Activated T-helper 2 cell treated with anti-CD3 and anti-CD28 coated beads, Interferon-gamma antibody, Interleukin-2, Interleukin-4, amounts not matched to agents 10 μg/mL and 5 μg/mL and 100 μg/mL, durations not matched to agents 14 hours and 24 hours and 36 hours (primary cell): ENCODE data around the gene ZNF232. TPM values are rescaled to one million over a fixed set of nuclear protein-coding genes. Genes with fewer than 3 reads are reported as not detected.
A peak's percentile ranks its signal among the peaks of the same experiment; 100 is the strongest.
"Not testable (repeated sequence)": the region's sequence is repeated elsewhere in the genome, so short reads cannot be mapped to it uniquely, and the experiment has no call there.

Source experiments
- DNase-seq: peaks from one replicate; pipeline ENCODE4 v3.0.0; 2021; ENCODE audit warnings: low spot score
- H3K27ac Mint-ChIP-seq: one replicate; pipeline ENCODE4 v1.8.0; 2021; ENCODE audit warnings: mixed read lengths
- H3K27me3 Mint-ChIP-seq: one replicate; pipeline ENCODE4 v1.8.0; 2021; ENCODE audit warnings: low read depth, mixed read lengths
- H3K36me3 Mint-ChIP-seq: one replicate; pipeline ENCODE4 v1.8.0; 2021; ENCODE audit warnings: low read depth, mixed read lengths
- H3K4me1 Mint-ChIP-seq: one replicate; pipeline ENCODE4 v1.8.0; 2021; ENCODE audit warnings: low read depth, mixed read lengths
- H3K4me3 Mint-ChIP-seq: one replicate; pipeline ENCODE4 v1.8.0; 2021; ENCODE audit warnings: low read depth, mild to moderate bottlenecking, moderate library complexity, mixed read lengths
- H3K9me3 Mint-ChIP-seq: one replicate; pipeline ENCODE4 v1.8.0; 2021; ENCODE audit warnings: mixed read lengths
- intact Hi-C: fragments of 100-400 bp; cut with micrococcal nuclease; formaldehyde crosslinking; loops from one replicate; pipeline ENCODE4 v1.15.1; 2023
- total RNA-seq: library from RNA; stranded (reverse); gene quantifications from 2 replicates; pipeline ENCODE4 v1.2.3, GENCODE V29; 2022

The ZNF232 gene
- 12.4 and 16.5 TPM in 2 replicates for total RNA-seq

GRCh38 chr17:5111402-5112204 is at the start of gene ZNF232:
Gene ZNF232, minus strand, starts transcription at chr17:5111878. Its CDS starts 56 bp downstream, at chr17:5111822.
- Mint-ChIP-seq H3K4me1 (peaks cover 17% of the 10 kb centered on the region), H3K9me3 (peaks cover 43% of the 10 kb centered on the region), H3K27me3 (peaks cover 13% of the 10 kb centered on the region), H3K36me3 (peaks cover 76% of the 10 kb centered on the region), H3K27ac (peak within 1 kb of the TSS; percentile 67), H3K4me3 (peak within 1 kb of the TSS; percentile 91)
- peak; percentile 90 for DNase-seq
- intact Hi-C loops, result loop anchor here (5.0 kb wide), 1 partner anchor 81 kb away; the partner anchor contains the start of gene ZNF594

- H3K36me3 Mint-ChIP-seq, H3K4me3 Mint-ChIP-seq, H3K27ac Mint-ChIP-seq, H3K4me1 Mint-ChIP-seq, H3K9me3 Mint-ChIP-seq, intact Hi-C loops, DNase-seq: not testable (repeated sequence)
- H3K27me3 Mint-ChIP-seq, result peaks cover 17% of the 10 kb centered on the region
Measured at GRCh38 chr17:5160702-5161101, 49.0 kb upstream of the ZNF232 start.

- H3K36me3 Mint-ChIP-seq, H3K4me3 Mint-ChIP-seq, DNase-seq, H3K27ac Mint-ChIP-seq, H3K9me3 Mint-ChIP-seq, H3K4me1 Mint-ChIP-seq, intact Hi-C loops: not testable (repeated sequence)
- peaks cover 11% of the 10 kb centered on the region for H3K27me3 Mint-ChIP-seq
Measured at GRCh38 chr17:5146122-5146521, 34.4 kb upstream of the ZNF232 start.

- H3K4me1 Mint-ChIP-seq, H3K27ac Mint-ChIP-seq, H3K4me3 Mint-ChIP-seq, intact Hi-C loops, DNase-seq, H3K9me3 Mint-ChIP-seq, H3K36me3 Mint-ChIP-seq: not testable (repeated sequence)
- H3K27me3 Mint-ChIP-seq, result peaks cover 11% of the 10 kb centered on the region
Measured at GRCh38 chr17:5142877-5143276, 31.2 kb upstream of the ZNF232 start.

- H3K4me1 Mint-ChIP-seq, result no peaks in the 10 kb centered on the region
- no peak overlapping the region for H3K27ac Mint-ChIP-seq
- DNase-seq, result no peak
- H3K9me3 Mint-ChIP-seq, result no peaks in the 10 kb centered on the region
- no peaks in the 10 kb centered on the region for H3K27me3 Mint-ChIP-seq
- H3K36me3 Mint-ChIP-seq, result no peaks in the 10 kb centered on the region
- no peak overlapping the region for H3K4me3 Mint-ChIP-seq
- intact Hi-C loops, result no loop called here
Measured at GRCh38 chr17:5139458-5139732, 27.7 kb upstream of the ZNF232 start.

GRCh38 chr17:5138616-5139457 is 27.2 kb upstream of the ZNF232 start:
- H3K9me3 Mint-ChIP-seq, result no peaks in the 10 kb centered on the region
- no peak overlapping the region for H3K27ac Mint-ChIP-seq
- intact Hi-C loops, result no loop called here
- H3K27me3 Mint-ChIP-seq, result no peaks in the 10 kb centered on the region
- H3K4me1 Mint-ChIP-seq, result no peaks in the 10 kb centered on the region
- no peak overlapping the region for H3K4me3 Mint-ChIP-seq
- no peaks in the 10 kb centered on the region for H3K36me3 Mint-ChIP-seq
- DNase-seq, result no peak

GRCh38 chr17:5138198-5138544 is 26.5 kb upstream of the ZNF232 start:
- intact Hi-C loops, H3K27me3 Mint-ChIP-seq, H3K36me3 Mint-ChIP-seq, H3K4me3 Mint-ChIP-seq, H3K9me3 Mint-ChIP-seq, DNase-seq, H3K4me1 Mint-ChIP-seq, H3K27ac Mint-ChIP-seq: not testable (repeated sequence)

- H3K36me3 Mint-ChIP-seq, H3K27ac Mint-ChIP-seq, H3K4me3 Mint-ChIP-seq, H3K27me3 Mint-ChIP-seq, intact Hi-C loops, H3K9me3 Mint-ChIP-seq, H3K4me1 Mint-ChIP-seq, DNase-seq: not testable (repeated sequence)
Measured at GRCh38 chr17:5137511-5138197, 26.0 kb upstream of the ZNF232 start.

GRCh38 chr17:5136580-5137412 is 25.1 kb upstream of the ZNF232 start:
- intact Hi-C loops, H3K9me3 Mint-ChIP-seq, DNase-seq, H3K4me3 Mint-ChIP-seq, H3K4me1 Mint-ChIP-seq, H3K27me3 Mint-ChIP-seq, H3K36me3 Mint-ChIP-seq, H3K27ac Mint-ChIP-seq: not testable (repeated sequence)

GRCh38 chr17:5135726-5136579 is 24.3 kb upstream of the ZNF232 start:
- Mint-ChIP-seq H3K4me3 (no peak overlapping the region), H3K36me3 (no peaks in the 10 kb centered on the region), H3K27ac (no peak overlapping the region), H3K27me3 (no peaks in the 10 kb centered on the region), H3K4me1 (no peaks in the 10 kb centered on the region), H3K9me3 (no peaks in the 10 kb centered on the region)
- no peak for DNase-seq
- intact Hi-C loops, result no loop called here

GRCh38 chr17:5135131-5135712 is 23.5 kb upstream of the ZNF232 start:
- H3K27me3 Mint-ChIP-seq, H3K4me3 Mint-ChIP-seq, H3K36me3 Mint-ChIP-seq, H3K4me1 Mint-ChIP-seq, H3K9me3 Mint-ChIP-seq, DNase-seq, H3K27ac Mint-ChIP-seq, intact Hi-C loops: not testable (repeated sequence)
